ENCODE measurements around the gene ST3GAL5. TPM values are rescaled to one million over a fixed set of nuclear protein-coding genes. Genes with fewer than 3 reads are reported as not detected.

The ST3GAL5 gene
- total RNA-seq, 1 donor from 2014 or later, result 27.3 TPM

GRCh38 chr2:85827879-85828569 is 60.8 kb downstream of the ST3GAL5 start:
- Mint-ChIP-seq H3K36me3 (ENCODE audit: insufficient read depth) (no peaks in the 10 kb centered on the region), H3K9me3 (ENCODE audit: low read depth) (no peaks in the 10 kb centered on the region), H3K4me1 (ENCODE audit: low read depth) (no peaks in the 10 kb centered on the region), H3K27me3 (peaks cover 3% of the 10 kb centered on the region), H3K4me3 (ENCODE audit: low read depth) (no peak overlapping the region), H3K27ac (no peak overlapping the region)
- no peak for TF ChIP-seq CTCF (IDR thresholded peaks at IDR 0.05; ENCODE audit: unreplicated experiment)
- no peak for DNase-seq (ENCODE audit: low spot score, unreplicated experiment)

GRCh38 chr2:85826990-85827878 is 61.6 kb downstream of the ST3GAL5 start:
- H3K27me3 Mint-ChIP-seq, result peaks cover 6% of the 10 kb centered on the region
- no peaks in the 10 kb centered on the region for H3K4me1 Mint-ChIP-seq (ENCODE audit: low read depth)
- DNase-seq (ENCODE audit: low spot score, unreplicated experiment), result peak; percentile 69
- no peak overlapping the region for H3K27ac Mint-ChIP-seq
- peak; percentile 93 for TF ChIP-seq CTCF (IDR thresholded peaks at IDR 0.05; ENCODE audit: unreplicated experiment)
- no peaks in the 10 kb centered on the region for H3K9me3 Mint-ChIP-seq (ENCODE audit: low read depth)
- no peak overlapping the region for H3K4me3 Mint-ChIP-seq (ENCODE audit: low read depth)
- no peaks in the 10 kb centered on the region for H3K36me3 Mint-ChIP-seq (ENCODE audit: insufficient read depth)

GRCh38 chr2:85823951-85824350 is 64.8 kb downstream of the ST3GAL5 start:
- Mint-ChIP-seq H3K36me3 (ENCODE audit: insufficient read depth) (no peaks in the 10 kb centered on the region), H3K9me3 (ENCODE audit: low read depth) (no peaks in the 10 kb centered on the region), H3K4me1 (ENCODE audit: low read depth) (no peaks in the 10 kb centered on the region), H3K27me3 (peaks cover 12% of the 10 kb centered on the region), H3K27ac (no peak overlapping the region), H3K4me3 (ENCODE audit: low read depth) (no peak overlapping the region)
- no peak for TF ChIP-seq CTCF (IDR thresholded peaks at IDR 0.05; ENCODE audit: unreplicated experiment)
- no peak for DNase-seq (ENCODE audit: low spot score, unreplicated experiment)

GRCh38 chr2:85822766-85823165 is 66.0 kb downstream of the ST3GAL5 start:
- Mint-ChIP-seq H3K27me3 (peaks cover 19% of the 10 kb centered on the region), H3K9me3 (ENCODE audit: low read depth) (no peaks in the 10 kb centered on the region), H3K4me1 (ENCODE audit: low read depth) (no peaks in the 10 kb centered on the region), H3K4me3 (ENCODE audit: low read depth) (no peak overlapping the region), H3K36me3 (ENCODE audit: insufficient read depth) (no peaks in the 10 kb centered on the region), H3K27ac (no peak overlapping the region)
- no peak for DNase-seq (ENCODE audit: low spot score, unreplicated experiment)
- TF ChIP-seq CTCF (IDR thresholded peaks at IDR 0.05; ENCODE audit: unreplicated experiment), result no peak

- Mint-ChIP-seq H3K27me3 (peaks cover 20% of the 10 kb centered on the region), H3K4me1 (ENCODE audit: low read depth) (no peaks in the 10 kb centered on the region), H3K9me3 (ENCODE audit: low read depth) (no peaks in the 10 kb centered on the region), H3K27ac (no peak overlapping the region), H3K4me3 (ENCODE audit: low read depth) (no peak overlapping the region), H3K36me3 (ENCODE audit: insufficient read depth) (no peaks in the 10 kb centered on the region)
- TF ChIP-seq CTCF (IDR thresholded peaks at IDR 0.05; ENCODE audit: unreplicated experiment), result no peak
- DNase-seq (ENCODE audit: low spot score, unreplicated experiment), result no peak
These were observed 68.8 kb downstream of the ST3GAL5 start for GRCh38 chr2:85819811-85820510.
